HuH-7 (cell line): ENCODE results near the gene SPRED1.
A peak's percentile ranks its signal among the peaks of the same experiment; 100 is the strongest.

Experiments
- DNase-seq: peaks from one replicate; pipeline ENCODE4 v3.0.0; 2011; ENCODE audit warnings: low spot score

Gene SPRED1

GRCh38 chr15:38252481-38253350 is at the start of gene SPRED1:
Gene SPRED1 (plus strand): TSS chr15:38252836. CDS start chr15:38253186, 350 bp downstream.
- DNase-seq, result peak; percentile 27

GRCh38 chr15:38205526-38206272 is 46.9 kb upstream of the SPRED1 start:
- no peak for DNase-seq

DNA sequence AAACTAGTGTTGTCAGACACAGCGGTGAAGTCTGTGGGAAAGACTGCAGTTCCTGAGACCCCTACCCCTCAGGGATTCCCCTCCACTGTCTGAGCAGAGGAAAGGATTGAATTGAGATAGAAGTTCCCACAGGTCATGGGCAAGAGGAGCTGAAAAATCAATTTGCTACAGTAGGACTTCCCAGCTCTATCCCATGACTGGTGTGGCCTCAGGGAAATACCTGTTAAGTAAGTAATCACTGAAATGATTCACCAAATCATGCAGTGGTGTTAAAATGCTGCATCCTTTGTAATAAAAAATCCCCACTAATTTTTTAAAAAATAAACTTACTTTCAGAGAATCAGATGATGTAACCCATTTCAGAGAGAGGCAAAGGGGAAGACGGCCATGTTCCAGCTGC is 45.0 kb upstream of the SPRED1 start:
- DNase-seq, result no peak

GRCh38 chr15:38208206-38208605 is 44.4 kb upstream of the SPRED1 start:
- no peak for DNase-seq

DNA sequence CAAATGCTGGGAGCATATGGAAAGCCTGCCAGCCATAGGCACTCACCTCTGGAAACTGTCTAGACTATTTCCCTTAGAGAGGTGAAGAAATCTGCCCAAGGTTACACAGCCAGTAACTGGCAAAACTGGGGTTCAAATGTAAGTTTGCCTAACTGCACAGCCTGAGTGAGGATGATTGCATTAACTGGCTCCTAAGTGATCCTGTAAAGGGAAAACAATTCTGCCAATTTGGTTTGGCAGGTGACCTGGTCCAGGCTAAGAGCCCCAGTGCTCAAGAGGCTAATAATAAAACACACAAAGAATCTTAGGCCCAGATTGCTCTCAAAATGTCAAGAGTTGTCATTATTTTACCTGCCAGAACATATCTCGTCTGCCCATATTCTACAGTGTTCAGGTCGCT is 43.9 kb upstream of the SPRED1 start:
- no peak for DNase-seq

DNA sequence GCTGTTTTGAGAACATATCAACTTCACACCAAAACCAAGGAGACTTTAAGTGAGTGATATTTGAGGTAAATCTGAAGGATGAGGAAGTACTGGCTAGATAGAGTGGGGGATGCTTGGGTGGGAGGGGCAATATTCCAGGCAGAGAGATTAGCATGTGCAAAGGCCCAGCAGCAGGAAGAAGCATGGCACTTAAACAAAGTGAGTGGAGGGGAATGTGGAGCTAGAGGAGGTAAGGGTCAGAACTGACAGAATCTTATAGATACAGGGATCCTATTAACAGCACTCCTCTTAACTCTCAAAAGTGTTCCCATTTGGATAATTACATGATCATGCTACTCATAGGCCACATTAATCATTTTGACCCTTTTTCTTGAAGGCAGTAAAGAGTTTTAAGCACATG is 41.4 kb upstream of the SPRED1 start:
- DNase-seq, result no peak

- no peak for DNase-seq
Observed at GRCh38 chr15:38211811-38212210, 40.8 kb upstream of the SPRED1 start.

DNA sequence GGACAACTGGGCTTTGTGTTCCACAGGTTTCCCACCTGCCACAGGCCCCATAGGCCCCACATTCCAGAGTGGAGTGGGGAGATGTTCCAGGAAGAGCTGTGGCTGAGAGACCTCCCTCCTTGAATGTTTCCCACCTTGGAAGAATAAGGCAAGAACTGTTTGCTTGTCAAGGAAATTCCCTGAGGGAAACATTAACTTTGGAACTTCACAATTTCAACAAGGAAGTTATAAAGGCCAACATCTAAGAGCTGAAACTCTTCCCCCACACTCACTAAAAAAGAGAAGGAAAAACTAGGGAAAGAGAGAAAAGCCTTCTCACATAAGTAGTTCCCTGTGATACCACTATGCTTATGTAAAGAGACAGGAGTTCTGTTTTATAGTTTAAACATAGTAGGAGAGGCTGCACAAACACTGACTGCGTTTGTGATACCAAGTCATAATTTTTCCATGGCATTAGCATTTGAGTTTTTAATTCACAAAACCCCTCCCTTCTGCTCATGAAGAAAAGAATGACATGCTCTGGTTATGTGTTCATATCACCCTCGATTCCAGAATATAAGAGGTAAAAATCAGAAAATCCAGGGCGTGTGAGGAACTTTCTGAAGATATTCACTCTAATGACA is 39.8 kb upstream of the SPRED1 start:
- DNase-seq, result no peak

DNA sequence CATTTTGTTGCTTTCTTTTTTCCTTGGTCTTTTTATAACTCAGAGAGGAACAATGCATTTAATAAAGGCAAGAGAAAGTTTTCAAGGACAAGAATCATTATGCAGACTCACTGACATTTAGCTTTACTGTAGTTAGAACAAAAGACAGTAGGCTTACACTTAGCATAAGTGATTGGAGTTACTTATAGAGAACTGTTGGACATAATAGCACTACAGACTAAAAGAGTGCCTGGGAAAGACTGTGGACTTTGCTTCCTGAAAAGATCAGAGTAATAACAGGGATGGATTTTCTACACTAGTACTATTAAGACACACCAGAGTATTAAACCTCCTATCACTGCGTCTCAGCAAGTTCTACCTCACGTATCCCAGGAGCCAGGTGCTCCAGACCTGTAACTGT is 39.3 kb upstream of the SPRED1 start:
- DNase-seq, result no peak

- DNase-seq, result no peak
Observed at GRCh38 chr15:38215707-38216106, 36.9 kb upstream of the SPRED1 start.

- DNase-seq, result no peak
Observed at GRCh38 chr15:38216763-38217162, 35.9 kb upstream of the SPRED1 start.

GRCh38 chr15:38217191-38217595 is 35.4 kb upstream of the SPRED1 start:
- no peak for DNase-seq

DNA sequence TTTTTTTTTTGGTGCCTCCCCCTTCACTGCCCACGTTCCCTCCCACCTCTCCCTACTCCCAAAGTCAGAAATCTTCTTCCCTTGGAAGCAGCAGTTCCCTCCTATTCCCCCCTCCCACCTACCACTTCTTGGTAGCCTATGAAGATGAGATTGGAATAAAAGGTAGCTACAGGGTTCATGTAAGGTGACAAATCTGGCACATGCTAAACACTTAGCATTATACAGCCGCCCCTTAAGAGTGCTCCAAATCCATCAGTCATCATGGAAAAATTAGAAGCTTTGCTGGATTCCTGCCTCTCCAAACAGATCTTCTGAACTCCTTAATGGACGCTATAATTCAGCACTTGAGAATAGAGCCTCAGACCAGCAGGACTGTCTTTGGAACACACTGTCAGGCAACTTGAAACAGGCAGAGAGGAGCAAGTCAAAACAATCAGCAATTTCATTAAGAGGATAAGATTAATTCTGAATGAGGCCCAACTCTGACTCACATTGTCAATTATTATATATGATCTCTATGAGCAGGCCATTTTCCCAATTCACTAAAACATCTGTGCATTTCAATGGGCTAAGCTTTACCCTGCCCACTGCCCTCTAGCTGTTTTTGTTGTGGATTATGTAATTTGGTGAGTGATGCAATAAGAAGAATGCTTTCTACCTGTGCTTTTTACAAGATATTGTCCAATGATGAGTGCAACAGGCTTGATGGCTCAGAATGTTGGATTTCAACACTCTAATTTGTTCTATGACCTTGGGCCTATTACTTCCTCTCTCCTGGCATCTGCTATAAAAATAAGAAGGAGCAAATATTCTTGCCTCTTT is 34.6 kb upstream of the SPRED1 start:
- DNase-seq, result no peak

DNA sequence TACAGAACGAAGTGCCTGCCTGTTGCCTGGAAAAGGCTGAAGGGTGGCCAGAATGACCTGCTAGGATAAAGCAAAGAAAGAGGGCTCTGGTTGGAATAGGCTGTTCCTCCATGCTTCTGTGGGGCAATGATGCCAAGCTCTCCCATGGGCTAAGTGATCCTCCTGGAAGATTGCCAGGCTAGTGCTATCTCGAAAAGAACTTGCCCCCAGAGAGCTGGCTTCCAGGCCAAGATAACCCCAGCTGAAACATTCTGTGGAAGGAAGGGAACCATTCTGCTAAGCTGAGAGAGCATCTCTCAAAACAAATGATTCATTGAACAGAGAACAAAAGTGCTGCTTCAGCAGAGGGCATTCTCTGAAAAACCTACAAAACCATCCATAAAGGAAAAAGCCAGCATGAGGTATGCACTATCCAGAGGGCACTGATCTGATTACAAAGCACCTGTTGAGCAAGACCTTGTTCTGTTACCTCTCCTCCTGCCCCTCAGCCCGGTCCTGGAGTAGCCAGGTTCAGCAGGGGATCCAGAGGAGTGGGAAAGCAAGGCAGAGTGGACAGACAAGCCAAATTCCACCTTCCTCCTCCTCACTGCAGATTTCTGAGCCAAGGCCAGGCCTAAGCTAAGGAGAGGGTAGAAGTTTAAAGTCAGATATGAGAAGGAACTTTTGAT is 31.9 kb upstream of the SPRED1 start:
- no peak for DNase-seq

GRCh38 chr15:38224486-38224885 is 28.1 kb upstream of the SPRED1 start:
- no peak for DNase-seq

GRCh38 chr15:38225381-38225780 is 27.3 kb upstream of the SPRED1 start:
- DNase-seq, result no peak

DNA sequence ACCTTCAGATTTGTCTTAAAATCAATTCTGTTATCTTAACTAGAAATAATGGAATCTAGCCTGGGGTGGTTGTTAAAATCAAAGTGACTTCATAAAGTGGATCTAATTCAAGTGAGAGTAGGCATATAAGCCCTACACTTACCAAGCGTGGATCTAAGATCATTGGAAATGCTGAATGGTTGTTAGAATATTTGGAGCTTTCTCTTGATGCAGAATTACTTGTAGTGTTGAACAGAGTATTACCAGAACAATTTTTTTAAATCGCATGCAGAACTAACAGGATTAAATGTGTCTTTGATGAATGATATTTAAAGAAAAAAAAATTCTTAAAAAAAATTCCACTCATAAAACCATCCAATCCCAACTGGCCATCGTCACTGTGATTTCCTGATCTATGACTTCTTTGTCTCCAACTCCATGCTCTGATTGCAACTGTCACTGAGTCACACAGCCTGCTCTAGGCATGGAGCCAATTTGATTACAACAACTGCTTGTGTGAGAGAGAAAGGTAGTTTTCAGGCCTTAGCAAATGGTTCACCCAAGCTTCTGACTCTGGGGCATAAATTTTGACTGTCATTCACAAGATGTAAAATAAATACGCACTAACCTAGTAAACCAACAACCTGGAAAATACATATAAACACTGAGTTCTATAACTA is 25.9 kb upstream of the SPRED1 start:
- DNase-seq, result peak; percentile 15

DNA sequence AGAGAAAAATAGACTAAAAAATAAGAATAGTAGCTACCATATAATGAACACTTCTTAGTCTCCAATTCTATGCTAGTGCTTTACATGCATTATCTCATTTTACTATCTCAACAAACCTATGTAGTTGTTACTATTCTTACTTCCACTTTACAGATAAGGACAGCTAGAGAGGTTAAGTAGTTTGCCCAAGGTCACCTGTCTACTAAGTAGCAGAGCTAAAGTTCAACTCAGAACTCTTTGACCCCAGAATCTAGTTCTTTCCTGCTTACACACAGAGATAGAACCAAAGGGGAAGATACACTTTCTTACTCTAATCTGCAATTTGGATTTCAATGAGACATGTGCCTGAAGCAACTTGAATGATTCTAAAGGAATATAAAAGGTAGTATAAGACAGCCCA is 24.7 kb upstream of the SPRED1 start:
- no peak for DNase-seq

GRCh38 chr15:38228618-38229017 is 24.0 kb upstream of the SPRED1 start:
- DNase-seq, result no peak

DNA sequence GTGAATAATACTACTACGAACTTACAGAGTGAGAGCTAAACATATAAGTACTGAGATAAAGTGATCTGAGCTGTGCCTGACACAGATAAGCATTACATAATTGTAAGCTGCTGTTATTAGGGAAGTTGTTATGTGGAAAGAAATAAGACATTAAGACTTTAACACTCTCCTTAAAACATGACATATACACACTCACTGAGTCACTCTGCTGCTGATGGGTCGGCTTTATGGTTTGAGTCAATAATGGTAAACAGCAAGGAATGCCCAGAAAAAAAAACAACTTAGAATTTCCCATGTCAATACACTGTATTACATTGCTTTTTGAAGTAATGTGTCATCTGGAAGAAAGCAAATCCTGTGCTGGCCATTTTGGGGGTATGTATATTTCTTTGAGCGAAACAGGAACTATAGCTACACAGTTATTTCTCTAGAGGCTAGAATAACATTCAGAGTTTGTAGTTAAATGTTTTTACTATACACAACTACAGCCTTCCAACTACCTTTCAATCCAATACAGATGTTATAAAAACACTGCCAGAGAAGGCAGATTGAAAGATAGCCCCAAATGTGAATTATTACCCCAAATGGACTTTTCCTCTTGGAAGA is 22.8 kb upstream of the SPRED1 start:
- DNase-seq, result no peak

- DNase-seq, result no peak
Observed at GRCh38 chr15:38231436-38231835, 21.2 kb upstream of the SPRED1 start.
